G401 (cell line): ENCODE data around the gene TATDN2. TPM values are rescaled to one million over a fixed set of nuclear protein-coding genes. Genes with fewer than 3 reads are reported as not detected.

ENCODE experiments used
- total RNA-seq: library from RNA; depleted of rRNA; stranded (reverse); fragments of >200 nt; shearing (Covaris generic); gene quantifications from 2 replicates; pipeline ENCODE4 v1.2.3, GENCODE V29; 2014; rRNA removed

The TATDN2 gene
- total RNA-seq, 1 experiment from 2014 or later = 18.8 TPM

Other genes starting within 250 kb of the TATDN2 start
- gene FANCD2, start 222.0 kb upstream of the TATDN2 start, total RNA-seq = 17.8 and 43.1 TPM in 2 replicates
- not detected in 2 replicates for gene FANCD2OS, start 140.2 kb upstream of the TATDN2 start, total RNA-seq
- gene BRK1, start 132.8 kb upstream of the TATDN2 start, total RNA-seq = 114 and 121 TPM in 2 replicates
- gene VHL, start 106.7 kb upstream of the TATDN2 start, total RNA-seq = 88.5 and 95.8 TPM in 2 replicates
- 2.4 and 2.5 TPM in 2 replicates for gene IRAK2, start 83.5 kb upstream of the TATDN2 start, total RNA-seq
- not detected in 2 replicates for gene GHRL, start 44.5 kb downstream of the TATDN2 start, total RNA-seq
- gene SEC13, start 72.7 kb downstream of the TATDN2 start, total RNA-seq = 147 and 148 TPM in 2 replicates